Loucy (cell line): ENCODE results near the gene MAP3K21.

ENCODE experiments used
- H2AFZ ChIP-seq: fragments of 200-600 bp; sonication (generic); 2 replicates; pipeline ENCODE4 v1.6.0; 2016; ENCODE audit warnings: antibody characterized with exemption, mild to moderate bottlenecking, low read length, moderate library complexity
- H3F3A ChIP-seq: fragments of 200-600 bp; 2 replicates; pipeline ENCODE4 v1.6.0; 2016; ENCODE audit warnings: antibody characterized with exemption, low read depth, mild to moderate bottlenecking
- H3K27me3 ChIP-seq: fragments of 200-600 bp; sonication (generic); 2 replicates; pipeline ENCODE4 v1.6.1; 2014; ENCODE audit warnings: low read length, mild to moderate bottlenecking; ENCODE audit not compliant: insufficient read depth, poor library complexity, severe bottlenecking
- H3K36me3 ChIP-seq: fragments of 200-600 bp; sonication (generic); 2 replicates; pipeline ENCODE4 v1.6.1; 2016; ENCODE audit warnings: low read length; ENCODE audit not compliant: insufficient read depth
- H3K4me1 ChIP-seq: fragments of 200-600 bp; sonication (generic); 2 replicates; pipeline ENCODE4 v1.5.1; 2014; ENCODE audit warnings: low read length, mild to moderate bottlenecking; ENCODE audit not compliant: insufficient read depth, poor library complexity, severe bottlenecking
- H3K4me2 ChIP-seq: fragments of 200-600 bp; sonication (generic); 2 replicates; pipeline ENCODE4 v1.6.0; 2014; ENCODE audit warnings: antibody characterized with exemption, low read length, low read depth, mild to moderate bottlenecking; ENCODE audit not compliant: poor library complexity, severe bottlenecking
- H3K4me3 ChIP-seq: fragments of 200-600 bp; sonication (generic); 2 replicates; pipeline ENCODE4 v1.5.1; 2014; ENCODE audit warnings: low read length, mild to moderate bottlenecking, mixed read lengths; ENCODE audit not compliant: poor library complexity, severe bottlenecking
- H3K79me2 ChIP-seq: fragments of 200-600 bp; sonication (generic); 2 replicates; pipeline ENCODE4 v1.6.1; 2014; ENCODE audit warnings: low read length; ENCODE audit not compliant: insufficient read depth
- H3K9ac ChIP-seq: fragments of 200-600 bp; sonication (generic); 2 replicates; pipeline ENCODE4 v1.6.0; 2014; ENCODE audit warnings: mild to moderate bottlenecking, low read depth, low read length, moderate library complexity; ENCODE audit not compliant: poor library complexity, severe bottlenecking
- H3K9me2 ChIP-seq: fragments of 200-600 bp; sonication (generic); replicated peaks from 2 replicates; pipeline ENCODE4 v1.6.1; 2016; ENCODE audit warnings: low read depth, low read length, mixed read lengths
- H3K9me3 ChIP-seq: fragments of 200-600 bp; sonication (generic); 2 replicates; pipeline ENCODE4 v1.6.1; 2014; ENCODE audit warnings: mild to moderate bottlenecking, antibody characterized with exemption, low read length, low read depth; ENCODE audit not compliant: insufficient read depth
- H4K20me1 ChIP-seq: fragments of 200-600 bp; sonication (generic); 2 replicates; pipeline ENCODE4 v1.6.0; 2014; ENCODE audit warnings: antibody characterized with exemption, low read length, mild to moderate bottlenecking; ENCODE audit not compliant: insufficient read depth, poor library complexity, severe bottlenecking
- EZH2phosphoT487 ChIP-seq: fragments of 200-600 bp; IDR thresholded peaks from 2 replicates; pipeline ENCODE4 v1.6.1; 2018; ENCODE audit warnings: antibody characterized with exemption, mild to moderate bottlenecking, moderate library complexity, borderline replicate concordance
- TF ChIP-seq, protein P1 (sequence below): fragments of 200-600 bp; sonication (generic); conservative IDR thresholded peaks from 2 replicates; pipeline ENCODE4 v1.5.1; 2014; ENCODE audit warnings: mild to moderate bottlenecking, antibody characterized with exemption, low read length

Gene MAP3K21

DNA sequence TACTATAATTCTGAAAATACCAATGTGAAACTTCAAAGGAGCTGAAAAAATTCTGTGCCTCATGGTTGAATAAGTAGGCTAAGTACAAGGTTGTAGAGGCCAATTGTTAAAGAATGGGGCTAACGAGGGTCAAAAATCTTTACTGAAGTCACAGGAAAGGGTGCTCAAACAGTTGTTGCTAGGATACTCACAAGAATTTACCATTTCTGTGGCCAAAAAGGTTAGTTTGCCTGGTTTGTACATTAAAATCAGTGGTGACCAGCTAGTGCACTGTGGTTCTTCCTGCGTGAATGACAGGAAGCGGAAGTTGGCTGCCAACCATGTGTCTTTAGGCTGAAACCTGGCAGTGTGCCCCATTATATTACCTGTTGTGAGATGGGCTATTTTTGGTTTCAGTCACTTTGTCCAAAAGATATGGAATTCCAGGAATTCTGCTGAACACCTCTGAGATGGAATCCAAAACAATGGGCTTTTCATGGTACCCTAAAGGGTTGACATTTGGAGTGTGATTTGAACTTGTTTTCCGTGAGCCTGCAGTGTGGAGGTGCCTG, 13.5 kb downstream of the MAP3K21 start:
- Histone ChIP-seq H2AFZ (peak overlapping the region; percentile 33; the same call in 1 of the 2 replicates), H3F3A (no peaks in the 10 kb centered on the region), H3K27me3 (no peaks in the 10 kb centered on the region), H3K9me2 (no peaks in the 10 kb centered on the region), H3K36me3 (no peaks in the 10 kb centered on the region), H3K4me3 (peak overlapping the region; percentile 4), H3K9me3 (no peaks in the 10 kb centered on the region), H4K20me1 (no peaks in the 10 kb centered on the region), H3K9ac (no peak overlapping the region), H3K4me2 (peak overlapping the region; percentile 53), H3K4me1 (peaks cover 35% of the 10 kb centered on the region), H3K79me2 (peaks cover 21% of the 10 kb centered on the region)
- no peak for TF ChIP-seq EZH2phosphoT487
- TF ChIP-seq, protein P1, sequence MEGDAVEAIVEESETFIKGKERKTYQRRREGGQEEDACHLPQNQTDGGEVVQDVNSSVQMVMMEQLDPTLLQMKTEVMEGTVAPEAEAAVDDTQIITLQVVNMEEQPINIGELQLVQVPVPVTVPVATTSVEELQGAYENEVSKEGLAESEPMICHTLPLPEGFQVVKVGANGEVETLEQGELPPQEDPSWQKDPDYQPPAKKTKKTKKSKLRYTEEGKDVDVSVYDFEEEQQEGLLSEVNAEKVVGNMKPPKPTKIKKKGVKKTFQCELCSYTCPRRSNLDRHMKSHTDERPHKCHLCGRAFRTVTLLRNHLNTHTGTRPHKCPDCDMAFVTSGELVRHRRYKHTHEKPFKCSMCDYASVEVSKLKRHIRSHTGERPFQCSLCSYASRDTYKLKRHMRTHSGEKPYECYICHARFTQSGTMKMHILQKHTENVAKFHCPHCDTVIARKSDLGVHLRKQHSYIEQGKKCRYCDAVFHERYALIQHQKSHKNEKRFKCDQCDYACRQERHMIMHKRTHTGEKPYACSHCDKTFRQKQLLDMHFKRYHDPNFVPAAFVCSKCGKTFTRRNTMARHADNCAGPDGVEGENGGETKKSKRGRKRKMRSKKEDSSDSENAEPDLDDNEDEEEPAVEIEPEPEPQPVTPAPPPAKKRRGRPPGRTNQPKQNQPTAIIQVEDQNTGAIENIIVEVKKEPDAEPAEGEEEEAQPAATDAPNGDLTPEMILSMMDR: no peak

DNA sequence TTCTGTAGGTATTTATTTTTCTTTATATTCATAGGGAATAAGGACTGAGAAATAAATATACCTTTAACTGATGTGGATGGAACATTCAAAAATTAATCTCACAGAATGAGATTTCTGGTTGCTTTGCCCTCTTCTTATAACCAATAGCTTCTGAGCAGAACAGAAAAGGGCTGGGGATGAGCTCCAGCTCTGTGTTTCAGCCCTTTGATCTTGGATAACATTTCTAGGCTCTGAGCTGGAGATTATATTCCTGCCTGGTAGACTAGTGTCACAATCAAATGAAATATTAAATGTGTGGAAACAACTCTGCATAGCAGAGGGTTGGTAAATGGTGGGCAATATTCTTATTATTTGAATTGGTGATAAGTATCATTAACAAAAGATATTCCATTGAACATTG, 14.6 kb downstream of the MAP3K21 start:
- TF ChIP-seq, protein P1: no peak
- TF ChIP-seq EZH2phosphoT487: no peak
- H3K79me2 ChIP-seq: peaks cover 16% of the 10 kb centered on the region
- H3K27me3 ChIP-seq: no peaks in the 10 kb centered on the region
- H3K36me3 ChIP-seq: peaks cover under 1% of the 10 kb centered on the region; the same call in 1 of the 2 replicates
- no peak overlapping the region for H3K9ac ChIP-seq
- no peaks in the 10 kb centered on the region for H3F3A ChIP-seq
- H3K4me1 ChIP-seq: peaks cover 32% of the 10 kb centered on the region
- H3K4me2 ChIP-seq: peak overlapping the region; percentile 53
- no peak overlapping the region for H3K4me3 ChIP-seq
- no peaks in the 10 kb centered on the region for H4K20me1 ChIP-seq
- H3K9me2 ChIP-seq: no peaks in the 10 kb centered on the region
- H3K9me3 ChIP-seq: no peaks in the 10 kb centered on the region
- H2AFZ ChIP-seq: no peak overlapping the region

DNA sequence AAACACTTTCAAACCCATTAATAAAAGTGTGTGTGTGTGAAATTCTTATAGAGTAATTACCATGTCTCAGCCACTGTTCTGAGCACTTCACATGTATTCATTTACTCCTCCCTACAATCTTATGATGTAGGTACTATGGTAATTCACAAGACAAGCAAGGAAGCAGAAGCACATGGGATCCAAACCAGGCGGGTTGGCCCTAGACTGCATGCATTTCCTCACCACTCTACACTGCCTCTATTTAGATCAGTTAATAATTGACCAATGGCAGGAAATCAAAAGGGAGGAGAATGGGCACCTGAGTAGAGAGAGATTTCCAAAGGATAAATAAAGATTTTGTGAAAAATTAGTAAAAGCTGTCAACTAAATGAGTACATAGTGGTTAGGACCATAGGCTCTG, 15.7 kb downstream of the MAP3K21 start:
- Histone ChIP-seq H3F3A (no peaks in the 10 kb centered on the region), H3K27me3 (no peaks in the 10 kb centered on the region), H2AFZ (no peak overlapping the region), H3K4me3 (no peak overlapping the region), H3K4me2 (no peak overlapping the region), H3K4me1 (peaks cover 29% of the 10 kb centered on the region), H3K9me2 (no peaks in the 10 kb centered on the region), H4K20me1 (no peaks in the 10 kb centered on the region), H3K79me2 (peaks cover 15% of the 10 kb centered on the region; the same call in 1 of the 2 replicates), H3K9ac (no peak overlapping the region), H3K36me3 (peaks cover 6% of the 10 kb centered on the region; the same call in 1 of the 2 replicates), H3K9me3 (no peaks in the 10 kb centered on the region)
- TF ChIP-seq, protein P1: no peak
- no peak for TF ChIP-seq EZH2phosphoT487
